HG03025 (cell line): ENCODE data around the gene CACNB1.
"Not testable (repeated sequence)": the region's sequence is repeated elsewhere in the genome, so short reads cannot be mapped to it uniquely, and the experiment has no call there.

Experiments
- ATAC-seq: cut with Tn5 transposase; IDR thresholded peaks from one replicate; pipeline ENCODE4 v1.9.1; 2021; ENCODE audit warnings: mild to moderate bottlenecking, moderate library complexity; ENCODE audit not compliant: unreplicated experiment, low FRiP score

Gene CACNB1

DNA sequence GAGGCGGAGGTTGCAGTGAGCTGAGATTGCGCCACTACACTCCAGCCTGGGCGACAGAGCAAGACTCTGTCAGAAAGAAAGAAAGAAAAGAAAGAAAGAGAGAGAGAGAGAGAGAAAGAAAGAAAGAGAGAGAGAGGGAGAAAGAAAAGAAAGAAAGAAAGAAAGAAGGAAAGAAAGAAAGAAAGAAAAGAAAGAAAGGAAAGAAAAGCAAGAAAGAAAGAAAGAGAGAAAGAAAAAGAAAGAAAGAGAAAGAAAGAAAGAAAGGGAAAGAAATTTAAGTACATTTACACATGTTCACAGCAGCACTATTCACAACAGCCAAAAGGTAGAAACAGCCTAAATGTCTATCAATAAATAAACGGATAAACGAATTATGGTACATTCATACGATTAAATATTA lies 67.9 kb downstream of the CACNB1 start:
- ATAC-seq = not testable (repeated sequence)

DNA sequence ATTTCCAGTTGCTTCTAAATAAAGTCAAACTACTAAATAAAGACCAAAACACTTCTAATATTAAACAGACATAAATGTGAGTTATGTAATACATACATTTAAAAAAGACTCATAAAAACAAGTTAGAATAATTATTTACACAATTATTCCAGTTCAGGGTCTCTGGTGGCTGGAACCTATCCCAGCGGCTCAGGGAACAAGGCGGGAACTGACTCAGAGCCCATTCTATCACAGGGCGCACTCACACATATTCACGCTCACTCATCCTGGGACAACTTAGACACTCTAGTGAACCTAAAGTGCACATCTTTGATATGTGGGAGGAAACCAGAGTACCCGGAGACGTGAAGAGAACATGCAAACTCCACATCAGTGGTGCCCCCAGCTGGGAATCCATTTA lies 71.0 kb downstream of the CACNB1 start:
- ATAC-seq = no peak

DNA sequence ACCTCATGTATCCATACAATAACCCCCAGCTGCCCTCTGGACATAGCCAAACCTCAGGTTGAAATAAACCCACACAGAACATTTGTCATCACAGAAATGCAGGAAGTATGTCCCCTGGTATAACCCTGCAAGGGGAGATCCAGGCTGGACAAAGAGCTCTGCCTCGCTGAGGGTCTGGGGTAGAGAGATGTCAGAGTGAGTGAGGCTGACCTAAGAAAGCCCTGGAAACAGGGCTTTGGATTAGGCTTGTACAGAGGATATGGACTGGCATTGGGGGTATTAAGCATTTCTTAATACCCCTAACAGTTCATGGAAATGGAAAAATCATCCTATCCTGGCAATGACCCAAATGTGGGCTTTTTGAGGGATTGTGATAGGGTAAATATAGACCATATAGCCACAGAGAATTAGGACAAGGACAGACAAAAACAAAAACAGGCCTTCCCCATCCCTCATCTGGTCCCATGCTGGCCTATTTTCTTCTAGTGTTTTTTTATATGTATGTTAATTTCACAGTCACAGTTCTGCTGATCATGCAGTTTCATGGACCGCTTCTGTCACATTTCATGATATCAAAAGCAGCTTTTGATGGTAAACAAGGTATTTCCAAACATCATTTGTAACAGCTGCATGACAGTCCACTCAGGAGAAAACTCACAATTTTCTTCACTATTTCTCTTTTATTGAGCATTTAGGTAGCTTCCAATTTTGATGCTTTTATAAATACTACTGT lies 72.2 kb downstream of the CACNB1 start:
- no peak for ATAC-seq

DNA sequence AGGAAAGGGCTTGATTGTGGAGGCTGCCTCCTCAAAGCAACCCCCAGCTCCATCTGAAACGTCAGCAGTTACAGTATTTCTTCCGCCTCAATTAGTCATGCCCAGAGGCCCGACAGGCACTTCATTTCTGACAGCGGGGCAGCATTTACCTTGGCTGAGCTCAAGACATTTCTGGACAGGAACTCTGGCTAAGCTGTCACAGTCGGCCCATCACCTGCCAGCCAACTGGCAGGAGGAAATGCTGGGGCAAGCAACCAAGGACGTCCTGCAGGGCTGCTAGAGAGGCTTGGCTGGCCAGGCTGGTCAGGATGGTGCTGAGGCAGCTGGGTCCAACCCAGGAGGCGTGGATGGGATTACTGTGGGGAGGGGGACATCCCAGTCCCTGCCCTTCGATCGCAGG lies 73.8 kb downstream of the CACNB1 start:
- ATAC-seq = no peak
